ENCODE data around the gene ZNF410.

The ZNF410 gene

DNA sequence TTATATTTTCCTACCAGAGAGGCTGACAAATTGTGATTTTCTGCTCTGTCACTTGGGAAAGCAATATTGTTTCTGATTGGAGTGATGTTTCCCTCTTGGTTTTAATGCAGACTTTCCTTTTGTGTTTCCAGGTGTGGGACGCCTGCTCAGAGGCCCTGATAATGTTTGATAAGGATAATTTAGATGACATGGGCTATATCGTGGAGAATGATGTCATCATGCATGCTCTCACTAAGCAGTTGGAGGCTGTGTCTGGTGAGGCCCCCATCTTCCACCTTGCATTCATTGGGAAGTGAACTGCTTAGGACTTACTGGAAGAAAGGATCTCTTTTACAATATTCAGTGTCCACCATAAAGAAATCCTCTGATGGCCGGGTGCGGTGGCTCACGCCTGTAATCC lies 69.0 kb downstream of the ZNF410 start:
- DNase-seq: no peak

DNA sequence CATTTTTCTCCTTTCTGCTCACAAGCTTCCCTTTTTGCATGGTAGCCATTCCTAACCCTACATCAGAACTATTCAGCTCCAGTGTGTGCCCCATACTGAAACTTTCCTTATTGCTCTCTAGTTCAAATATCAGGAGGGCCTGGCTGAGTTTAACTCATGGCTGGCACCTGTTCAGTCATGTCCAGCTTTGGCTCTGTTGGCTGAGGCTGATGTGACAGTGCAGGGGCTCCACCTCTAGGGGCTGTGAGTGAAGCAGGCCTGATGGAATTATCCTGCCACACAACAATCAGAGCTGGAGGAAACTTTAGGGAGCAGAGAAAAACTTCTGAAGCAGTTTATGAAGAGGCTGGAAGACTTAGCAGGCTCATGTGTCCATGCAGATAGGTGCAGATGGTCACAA lies 71.9 kb downstream of the ZNF410 start:
- no peak for DNase-seq

DNA sequence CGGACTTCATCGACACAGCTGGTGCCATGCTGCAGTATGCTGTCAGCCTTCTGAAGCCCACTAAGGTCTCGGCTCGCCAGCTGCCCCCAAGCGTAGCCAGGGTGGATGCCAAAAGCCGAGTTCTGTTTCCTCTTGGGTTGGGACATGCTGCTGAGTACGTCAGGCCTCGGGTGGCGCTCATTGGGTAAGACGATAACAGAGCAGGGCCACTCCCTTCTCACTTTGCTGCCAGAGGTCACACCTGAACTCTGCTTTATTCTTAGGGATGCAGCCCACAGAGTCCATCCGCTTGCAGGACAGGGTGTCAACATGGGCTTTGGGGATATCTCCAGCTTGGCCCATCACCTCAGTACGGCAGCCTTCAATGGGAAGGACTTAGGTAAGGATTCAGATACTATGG lies 74.5 kb downstream of the ZNF410 start:
- no peak for DNase-seq

DNA sequence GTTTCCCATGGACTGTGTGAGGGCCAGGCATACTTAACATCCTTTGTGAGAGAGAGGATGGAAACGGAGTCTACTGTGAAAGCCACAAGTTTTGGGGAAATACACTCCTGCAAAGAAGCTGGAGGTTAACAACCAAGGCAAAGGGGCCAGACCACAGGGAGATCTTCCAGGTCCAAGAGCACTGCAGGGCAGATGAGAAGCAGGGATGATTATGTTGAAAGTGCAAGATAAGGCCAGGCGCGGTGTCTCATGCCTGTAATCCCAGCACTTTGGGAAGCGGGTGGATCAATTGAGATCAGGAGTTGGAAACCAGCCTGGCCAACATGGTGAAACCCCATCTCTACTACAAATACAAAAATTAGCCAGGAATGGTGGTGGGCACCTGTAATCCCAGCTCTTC lies 78.6 kb downstream of the ZNF410 start:
- no peak for DNase-seq

DNA sequence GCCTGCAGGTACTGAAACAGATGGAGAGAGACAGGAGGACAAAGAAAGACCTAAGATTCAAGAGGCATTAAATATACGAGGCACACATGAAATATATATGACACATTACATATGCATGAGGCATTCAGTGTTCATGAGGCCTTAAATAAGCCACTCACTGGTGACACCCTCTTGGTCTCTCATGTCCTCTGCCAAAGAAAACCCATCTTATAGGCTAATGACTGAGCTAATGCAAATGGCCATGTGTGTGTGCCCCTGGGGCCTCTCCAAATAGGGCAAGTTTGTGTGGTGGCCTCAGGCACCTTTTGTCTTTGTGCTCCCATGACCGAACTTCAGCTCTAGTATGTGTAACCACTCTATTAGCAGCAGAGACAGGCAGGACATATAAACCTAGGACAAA lies 82.2 kb downstream of the ZNF410 start:
- DNase-seq: no peak

DNA sequence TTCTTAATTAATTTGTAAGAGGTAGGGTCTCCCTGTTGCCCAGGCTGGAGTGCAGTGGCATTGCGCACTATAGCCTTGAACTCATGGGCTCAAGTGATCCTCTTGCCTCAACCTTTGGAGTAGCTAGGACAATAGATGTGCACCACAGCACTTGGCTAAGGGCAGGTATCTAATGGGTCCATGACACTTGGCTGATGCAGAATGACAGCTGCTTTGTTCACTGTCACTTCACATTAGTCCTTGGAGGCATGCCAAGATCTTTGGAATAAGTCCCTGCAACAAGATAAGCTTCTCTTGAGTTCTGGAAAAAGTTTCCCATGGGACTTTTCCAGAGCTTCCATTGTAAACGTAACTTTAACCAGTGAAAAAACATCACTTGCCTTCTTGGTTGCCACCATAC lies 86.8 kb downstream of the ZNF410 start:
- DNase-seq: no peak

DNA sequence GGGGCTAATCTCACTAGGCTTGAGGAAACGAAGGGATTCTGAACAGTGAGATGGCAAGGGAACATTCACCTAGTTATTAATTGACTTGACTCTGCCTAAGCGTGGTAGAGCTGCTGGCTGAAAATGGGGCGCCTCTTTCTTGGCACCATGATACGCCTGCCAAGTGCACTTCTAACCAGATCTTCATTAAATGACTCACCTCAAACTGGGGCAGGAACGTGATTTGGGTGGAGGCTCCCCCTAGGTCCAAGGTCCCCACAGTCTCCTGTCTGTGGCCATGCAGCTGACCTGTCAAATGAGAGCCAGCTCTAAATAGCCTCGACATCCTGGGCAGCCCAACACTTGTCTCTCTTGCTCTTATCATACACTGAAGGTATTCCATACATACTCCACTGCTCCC lies 89.5 kb downstream of the ZNF410 start:
- DNase-seq: no peak

DNA sequence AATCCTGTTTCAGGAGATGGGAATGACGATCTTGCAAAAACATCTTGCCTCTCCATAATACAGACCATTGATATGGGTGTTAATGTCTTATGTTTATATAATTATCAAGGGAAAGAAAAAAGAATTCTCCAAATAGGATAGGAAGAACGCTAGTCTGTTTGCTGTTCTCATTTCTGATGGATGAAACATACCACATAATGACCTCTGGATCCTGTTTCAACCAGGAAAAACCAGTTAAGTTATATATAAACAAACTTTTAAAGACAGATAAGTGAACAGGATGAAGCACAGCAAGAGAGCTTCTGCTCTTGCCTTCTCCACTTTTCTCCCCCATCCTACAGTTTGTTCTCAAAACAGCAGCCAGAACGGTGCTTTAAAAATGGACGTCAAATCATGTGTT lies 91.2 kb downstream of the ZNF410 start:
- DNase-seq: no peak
